ENCODE data around the gene STK40.

The STK40 gene

GRCh38 chr1:36328088-36328480 lies 57.6 kb downstream of the STK40 start:
- Histone ChIP-seq H3K4me2 (peak overlapping the region in 3 of 11 experiments; percentile 40 to 56 (median 47); a peak in 7 of 22 replicates), H4K20me1 (no peaks in the 10 kb centered on the region), H3K4me3 (no peak overlapping the region), H3K9ac (no peak overlapping the region), H3K4me1 (peaks cover 17 to 51% (median 39%) of the 10 kb centered on the region in 10 experiments), H3K9me3 (replicated peaks in 1 of 11) (peaks cover 0 to 14% (median 2%) of the 10 kb centered on the region in 11 experiments; a peak in 6 of 22 replicates), H3K27ac (no peak overlapping the region), H3K36me3 (no peaks in the 10 kb centered on the region), H3K27me3 (no peaks in the 10 kb centered on the region)
- TF ChIP-seq Cebpa-rat (IDR thresholded peaks at IDR 0.05), result no peak

GRCh38 chr1:36327421-36328087 lies 58.2 kb downstream of the STK40 start:
- H3K36me3 ChIP-seq, result no peaks in the 10 kb centered on the region
- H3K4me2 ChIP-seq, result peak overlapping the region in 4 of 11 experiments; percentile 39 to 56 (median 44); a peak in 6 of 22 replicates
- peaks cover 0 to 9% (median 0%) of the 10 kb centered on the region in 11 experiments; a peak in 4 of 22 replicates for H3K9me3 ChIP-seq (replicated peaks in 1 of 11)
- H3K27me3 ChIP-seq, result no peaks in the 10 kb centered on the region
- peaks cover 0 to 2% (median under 1%) of the 10 kb centered on the region in 11 experiments; a peak in 9 of 22 replicates for H4K20me1 ChIP-seq
- H3K4me1 ChIP-seq, result peaks cover 21 to 55% (median 42%) of the 10 kb centered on the region in 10 experiments
- no peak overlapping the region for H3K9ac ChIP-seq
- H3K27ac ChIP-seq, result no peak overlapping the region
- H3K4me3 ChIP-seq, result no peak overlapping the region
- TF ChIP-seq Cebpa-rat (IDR thresholded peaks at IDR 0.05), result no peak

GRCh38 chr1:36326499-36326898 lies 59.2 kb downstream of the STK40 start:
- Histone ChIP-seq H3K27me3 (peaks cover 0 to 2% (median 0%) of the 10 kb centered on the region in 11 experiments; a peak in 2 of 22 replicates), H3K4me3 (no peak overlapping the region), H3K4me2 (peak overlapping the region in 7 of 11 experiments; percentile 8 to 37 (median 23); a peak in 9 of 22 replicates), H3K4me1 (peaks cover 32 to 65% (median 52%) of the 10 kb centered on the region in 10 experiments), H3K9me3 (replicated peaks in 1 of 11) (no peaks in the 10 kb centered on the region), H4K20me1 (peaks cover 0 to 12% (median 11%) of the 10 kb centered on the region in 11 experiments; a peak in 17 of 22 replicates), H3K9ac (no peak overlapping the region), H3K27ac (no peak overlapping the region), H3K36me3 (peaks cover 0 to 10% (median 4%) of the 10 kb centered on the region in 11 experiments; a peak in 7 of 22 replicates)
- no peak for TF ChIP-seq Cebpa-rat (IDR thresholded peaks at IDR 0.05)

- H3K9ac ChIP-seq, result peak overlapping the region in 6 of 11 experiments; percentile 81 to 86 (median 85); a peak in 7 of 22 replicates
- peaks cover 0 to 17% (median 6%) of the 10 kb centered on the region in 11 experiments; a peak in 7 of 22 replicates for H3K36me3 ChIP-seq
- H3K4me1 ChIP-seq, result peaks cover 46 to 76% (median 62%) of the 10 kb centered on the region in 10 experiments
- H3K4me2 ChIP-seq, result peak overlapping the region; percentile 88 to 100 (median 97)
- no peaks in the 10 kb centered on the region for H3K9me3 ChIP-seq (replicated peaks in 1 of 11)
- peak overlapping the region in 4 of 10 experiments; percentile 78 to 95 (median 84); a peak in 5 of 20 replicates for H3K4me3 ChIP-seq
- H3K27ac ChIP-seq, result peak overlapping the region in 5 of 11 experiments; percentile 55 to 83 (median 76); a peak in 5 of 22 replicates
- H4K20me1 ChIP-seq, result peaks cover 0 to 34% (median 15%) of the 10 kb centered on the region in 11 experiments; a peak in 18 of 22 replicates
- peaks cover 0 to 15% (median 8%) of the 10 kb centered on the region in 11 experiments; a peak in 11 of 22 replicates for H3K27me3 ChIP-seq
- TF ChIP-seq Cebpa-rat (IDR thresholded peaks at IDR 0.05), result no peak
Observed at GRCh38 chr1:36324353-36324703, 61.4 kb downstream of the STK40 start.

GRCh38 chr1:36323636-36324352 lies 61.9 kb downstream of the STK40 start, which contains the start of gene EVA1B:
TSS of gene EVA1B (minus strand) at chr1:36323645. CDS start at chr1:36323037, 608 bp downstream.
- H3K36me3 ChIP-seq, result peaks cover 0 to 19% (median 6%) of the 10 kb centered on the region in 11 experiments; a peak in 7 of 22 replicates
- TF ChIP-seq Cebpa-rat (IDR thresholded peaks at IDR 0.05), result no peak
- H3K9ac ChIP-seq, result peak within 1 kb of the TSS; percentile 78 to 88 (median 85)
- peak within 1 kb of the TSS; percentile 78 to 96 (median 90) for H3K4me3 ChIP-seq
- peaks cover 0 to 15% (median 8%) of the 10 kb centered on the region in 11 experiments; a peak in 11 of 22 replicates for H3K27me3 ChIP-seq
- H4K20me1 ChIP-seq, result peaks cover 0 to 38% (median 15%) of the 10 kb centered on the region in 11 experiments; a peak in 18 of 22 replicates
- no peaks in the 10 kb centered on the region for H3K9me3 ChIP-seq (replicated peaks in 1 of 11)
- peaks cover 46 to 71% (median 59%) of the 10 kb centered on the region in 10 experiments for H3K4me1 ChIP-seq
- H3K4me2 ChIP-seq, result peak within 1 kb of the TSS; percentile 88 to 100 (median 97)
- H3K27ac ChIP-seq, result peak within 1 kb of the TSS; percentile 34 to 83 (median 75); a peak in 21 of 22 replicates

GRCh38 chr1:36322786-36323635 lies 62.7 kb downstream of the STK40 start:
- H3K9ac ChIP-seq, result peak overlapping the region; percentile 78 to 88 (median 85)
- H3K27me3 ChIP-seq, result peaks cover 0 to 15% (median 8%) of the 10 kb centered on the region in 11 experiments; a peak in 11 of 22 replicates
- H3K4me1 ChIP-seq, result peaks cover 43 to 63% (median 54%) of the 10 kb centered on the region in 10 experiments

GRCh38 chr1:36322041-36322785 lies 63.5 kb downstream of the STK40 start:
- Histone ChIP-seq H3K36me3 (peaks cover 0 to 22% (median 6%) of the 10 kb centered on the region in 11 experiments; a peak in 8 of 22 replicates), H3K9ac (peak overlapping the region in 10 of 11 experiments; percentile 81 to 88 (median 85); a peak in 17 of 22 replicates), H3K27me3 (peaks cover 0 to 15% (median 8%) of the 10 kb centered on the region in 11 experiments; a peak in 11 of 22 replicates), H3K9me3 (replicated peaks in 1 of 11) (no peaks in the 10 kb centered on the region), H3K27ac (peak overlapping the region in 4 of 11 experiments; percentile 67 to 83 (median 76); a peak in 5 of 22 replicates), H3K4me2 (peak overlapping the region; percentile 88 to 100 (median 97)), H3K4me3 (peak overlapping the region; percentile 78 to 96 (median 90); a peak in 18 of 20 replicates), H3K4me1 (peaks cover 39 to 61% (median 52%) of the 10 kb centered on the region in 10 experiments), H4K20me1 (peaks cover 0 to 38% (median 15%) of the 10 kb centered on the region in 11 experiments; a peak in 18 of 22 replicates)
- no peak for TF ChIP-seq Cebpa-rat (IDR thresholded peaks at IDR 0.05)

More at GRCh38 chr1:36322786-36323635, 62.7 kb downstream of the STK40 start:
- Histone ChIP-seq H4K20me1 (peaks cover 0 to 38% (median 15%) of the 10 kb centered on the region in 11 experiments; a peak in 18 of 22 replicates), H3K4me2 (peak overlapping the region; percentile 88 to 100 (median 97)), H3K4me3 (peak overlapping the region; percentile 78 to 96 (median 90)), H3K9me3 (replicated peaks in 1 of 11) (no peaks in the 10 kb centered on the region), H3K36me3 (peaks cover 0 to 19% (median 6%) of the 10 kb centered on the region in 11 experiments; a peak in 7 of 22 replicates), H3K27ac (peak overlapping the region; percentile 34 to 83 (median 75); a peak in 21 of 22 replicates)
- TF ChIP-seq Cebpa-rat (IDR thresholded peaks at IDR 0.05), result no peak
